Measurements from ENCODE around the gene BYSL. TPM values are rescaled to one million over a fixed set of nuclear protein-coding genes. Genes with fewer than 3 reads are reported as not detected.

Gene BYSL
- total and polyA plus RNA-seq, 9 donors, result 12.2 to 45.7 (median 39.0) TPM

- WGBS (ENCODE audit: insufficient coverage), result 79% methylated on average over 2 of the region's 4 CpGs
- H3K27me3 ChIP-seq (ENCODE audit: control insufficient read depth, insufficient read depth, low read length), result no peaks in the 10 kb centered on the region
- no peaks in the 10 kb centered on the region for H3K4me1 ChIP-seq (ENCODE audit: control insufficient read depth, insufficient read depth, low read length)
- no peak overlapping the region for H3K27ac ChIP-seq (ENCODE audit: low read length)
- no peak for DNase-seq
- no peak overlapping the region for H3K4me3 ChIP-seq (ENCODE audit: low read length)
- no peaks in the 10 kb centered on the region for H3K9me3 ChIP-seq (replicated peaks; ENCODE audit: control insufficient read depth, low read depth, low read length)
- no peaks in the 10 kb centered on the region for H3K36me3 ChIP-seq (ENCODE audit: control insufficient read depth, insufficient read depth, low read length)
These were observed 35.8 kb downstream of the BYSL start for GRCh38 chr6:41957117-41957516.

DNA sequence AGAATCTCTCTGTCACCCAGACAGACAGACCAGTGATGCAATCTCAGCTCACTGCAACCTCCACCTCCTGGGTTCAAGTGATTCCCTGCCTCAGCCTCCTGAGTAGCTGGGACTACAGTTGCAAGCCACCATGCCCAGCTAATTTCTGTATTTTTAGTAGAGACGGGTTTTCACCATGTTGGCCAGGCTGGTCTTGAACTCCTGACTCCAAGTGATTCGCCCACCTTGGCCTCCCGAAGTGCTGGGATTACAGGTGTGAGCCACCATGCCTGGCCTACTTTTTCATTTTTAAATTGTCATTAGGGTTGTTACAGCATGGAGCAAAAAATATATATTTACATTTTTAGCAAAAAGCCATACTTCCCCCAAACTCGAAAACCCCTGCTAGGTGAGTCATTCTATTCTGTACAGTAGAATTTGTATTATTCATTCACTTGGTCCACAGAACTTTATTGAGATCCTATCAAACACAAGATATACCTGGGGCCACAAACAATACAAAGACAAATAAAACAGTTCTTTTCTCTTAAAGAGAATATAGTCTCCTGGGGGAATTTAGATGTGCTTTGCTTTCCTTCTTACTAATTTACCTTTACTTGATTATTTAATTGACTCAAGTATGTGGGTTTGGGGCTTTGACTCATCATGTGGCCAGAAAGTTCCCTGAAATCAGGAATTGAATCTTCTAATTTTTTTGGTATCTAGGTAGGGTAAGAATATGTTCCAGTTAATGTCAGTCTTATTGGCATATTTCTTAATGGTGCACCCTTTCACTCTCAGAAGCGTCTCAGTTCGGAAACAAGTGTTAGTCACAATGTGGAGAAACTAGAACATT lies 36.9 kb downstream of the BYSL start:
- Histone ChIP-seq H3K27ac (ENCODE audit: low read length) (no peak overlapping the region), H3K4me1 (ENCODE audit: control insufficient read depth, insufficient read depth, low read length) (no peaks in the 10 kb centered on the region), H3K27me3 (ENCODE audit: control insufficient read depth, insufficient read depth, low read length) (no peaks in the 10 kb centered on the region), H3K4me3 (ENCODE audit: low read length) (no peak overlapping the region), H3K9me3 (replicated peaks; ENCODE audit: control insufficient read depth, low read depth, low read length) (no peaks in the 10 kb centered on the region), H3K36me3 (ENCODE audit: control insufficient read depth, insufficient read depth, low read length) (no peaks in the 10 kb centered on the region)
- DNase-seq, result no peak
- 83% methylated on average over 1 of the region's 6 CpGs for WGBS (ENCODE audit: insufficient coverage)

- no peaks in the 10 kb centered on the region for H3K36me3 ChIP-seq (ENCODE audit: control insufficient read depth, insufficient read depth, low read length)
- no peaks in the 10 kb centered on the region for H3K4me1 ChIP-seq (ENCODE audit: control insufficient read depth, insufficient read depth, low read length)
- H3K4me3 ChIP-seq (ENCODE audit: low read length), result no peak overlapping the region
- H3K9me3 ChIP-seq (replicated peaks; ENCODE audit: control insufficient read depth, low read depth, low read length), result no peaks in the 10 kb centered on the region
- H3K27ac ChIP-seq (ENCODE audit: low read length), result no peak overlapping the region
- no CpG with 5 or more reads among the region's 4 CpGs for WGBS (ENCODE audit: insufficient coverage)
- no peak for DNase-seq
- no peaks in the 10 kb centered on the region for H3K27me3 ChIP-seq (ENCODE audit: control insufficient read depth, insufficient read depth, low read length)
These were observed 38.7 kb downstream of the BYSL start for GRCh38 chr6:41960028-41960427.

DNA sequence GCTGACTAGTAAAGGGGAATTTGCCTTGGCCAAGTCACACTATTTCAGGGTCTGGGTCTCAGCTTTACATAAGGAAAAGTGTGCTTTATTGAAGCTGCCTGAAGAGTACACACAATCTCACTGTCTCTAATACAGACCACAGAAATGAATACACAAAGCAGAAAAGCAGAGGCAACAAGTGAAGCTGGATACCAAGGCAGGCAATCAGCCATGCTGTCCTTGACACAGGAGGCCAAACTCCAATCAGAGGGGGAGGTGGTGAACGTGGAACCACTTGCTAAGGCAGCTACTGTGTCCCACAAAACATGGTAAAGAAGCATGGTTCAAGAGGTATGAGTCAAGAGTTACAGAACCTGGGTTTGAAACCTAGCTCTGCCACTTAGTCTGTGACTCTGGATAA lies 42.1 kb downstream of the BYSL start:
- no peak for DNase-seq
- no peaks in the 10 kb centered on the region for H3K9me3 ChIP-seq (replicated peaks; ENCODE audit: control insufficient read depth, low read depth, low read length)
- H3K4me3 ChIP-seq (ENCODE audit: low read length), result no peak overlapping the region
- H3K27me3 ChIP-seq (ENCODE audit: control insufficient read depth, insufficient read depth, low read length), result no peaks in the 10 kb centered on the region
- no peak overlapping the region for H3K27ac ChIP-seq (ENCODE audit: low read length)
- H3K4me1 ChIP-seq (ENCODE audit: control insufficient read depth, insufficient read depth, low read length), result no peaks in the 10 kb centered on the region
- WGBS (ENCODE audit: insufficient coverage), result no CpG with 5 or more reads among the region's 1 CpG
- no peaks in the 10 kb centered on the region for H3K36me3 ChIP-seq (ENCODE audit: control insufficient read depth, insufficient read depth, low read length)

DNA sequence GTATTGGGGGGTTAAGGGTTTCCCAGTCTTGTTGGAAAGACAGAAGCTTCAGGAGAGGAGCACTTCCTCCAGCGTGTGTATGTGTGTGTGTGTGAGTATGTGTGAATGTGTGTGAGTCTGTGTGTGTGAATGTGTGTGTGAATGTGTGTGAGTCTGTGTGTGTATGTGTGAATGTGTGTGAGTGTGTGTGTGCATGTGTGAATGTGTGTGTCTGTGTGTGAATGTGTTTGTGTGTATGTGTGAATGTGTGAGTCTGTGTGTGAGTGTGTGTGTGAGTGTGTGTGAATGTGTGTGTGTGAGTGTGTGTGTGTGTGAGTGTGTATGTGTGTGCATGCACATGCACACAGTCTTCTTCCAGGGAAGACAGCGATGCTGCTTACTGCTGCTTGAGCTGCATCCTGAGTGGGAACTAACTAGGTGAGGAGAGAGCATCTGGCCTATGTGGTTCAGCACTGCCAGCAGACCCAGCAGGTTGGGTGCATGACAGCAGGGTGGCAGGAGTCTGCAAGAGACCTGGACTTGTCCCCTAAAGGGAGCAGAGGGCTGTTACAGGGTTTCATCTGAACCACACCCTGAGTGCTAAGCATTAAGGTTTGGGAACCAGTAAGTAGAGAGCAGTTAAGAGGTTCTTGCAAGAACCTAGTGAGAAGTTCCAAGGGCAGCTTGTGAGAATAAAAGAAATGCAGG lies 43.0 kb downstream of the BYSL start:
- no peaks in the 10 kb centered on the region for H3K27me3 ChIP-seq (ENCODE audit: control insufficient read depth, insufficient read depth, low read length)
- H3K4me3 ChIP-seq (ENCODE audit: low read length), result no peak overlapping the region
- H3K9me3 ChIP-seq (replicated peaks; ENCODE audit: control insufficient read depth, low read depth, low read length), result no peaks in the 10 kb centered on the region
- no peaks in the 10 kb centered on the region for H3K36me3 ChIP-seq (ENCODE audit: control insufficient read depth, insufficient read depth, low read length)
- WGBS (ENCODE audit: insufficient coverage), result 64% methylated on average over 2 of the region's 2 CpGs
- no peaks in the 10 kb centered on the region for H3K4me1 ChIP-seq (ENCODE audit: control insufficient read depth, insufficient read depth, low read length)
- no peak overlapping the region for H3K27ac ChIP-seq (ENCODE audit: low read length)
- DNase-seq, result no peak

DNA sequence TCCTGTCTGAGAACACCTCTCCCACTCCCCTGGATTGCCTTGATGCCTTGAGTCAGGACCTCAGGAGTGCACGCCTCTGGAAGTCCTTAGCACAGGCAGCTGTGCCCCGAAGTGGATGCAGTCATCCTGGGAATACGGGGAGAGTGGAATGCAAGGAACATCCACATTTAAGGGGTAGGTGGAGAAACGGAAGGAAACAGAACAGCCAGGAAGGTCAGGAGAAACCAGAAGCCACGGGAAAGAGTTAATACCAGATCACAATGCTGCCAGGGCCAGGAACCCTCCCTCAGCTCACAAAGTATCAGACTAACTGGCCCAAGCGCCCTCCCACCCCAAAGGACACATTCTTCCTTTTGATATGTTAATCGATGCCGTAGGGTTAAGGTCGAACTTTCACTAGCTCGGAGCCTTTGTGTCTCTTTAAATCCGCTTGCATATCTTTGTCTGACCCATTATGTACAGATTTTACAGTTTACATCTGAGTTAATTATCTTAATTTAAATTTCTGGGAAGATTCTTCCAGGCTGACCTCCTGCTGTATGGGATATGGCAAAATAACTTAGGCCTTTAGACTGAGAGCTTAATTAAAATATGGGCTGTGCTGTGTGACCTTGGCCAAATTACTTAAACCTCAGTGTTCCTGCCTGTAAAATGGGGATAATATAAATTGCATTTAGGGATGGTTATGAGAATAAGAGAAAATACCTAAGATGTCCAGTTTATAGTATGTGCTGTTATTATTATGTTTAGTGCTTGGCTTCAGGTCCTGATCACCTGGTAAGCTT lies 44.3 kb downstream of the BYSL start:
- 30% methylated on average over 8 of the region's 11 CpGs for WGBS (ENCODE audit: insufficient coverage)

GRCh38 chr6:41966214-41966920 lies 45.1 kb downstream of the BYSL start:
- no peak overlapping the region for H3K4me3 ChIP-seq (ENCODE audit: low read length)
- no peak for DNase-seq
- no peaks in the 10 kb centered on the region for H3K9me3 ChIP-seq (replicated peaks; ENCODE audit: control insufficient read depth, low read depth, low read length)
- 96% methylated on average over 3 of the region's 5 CpGs for WGBS (ENCODE audit: insufficient coverage)
- H3K27ac ChIP-seq (ENCODE audit: low read length), result no peak overlapping the region
- H3K4me1 ChIP-seq (ENCODE audit: control insufficient read depth, insufficient read depth, low read length), result no peaks in the 10 kb centered on the region
- no peaks in the 10 kb centered on the region for H3K36me3 ChIP-seq (ENCODE audit: control insufficient read depth, insufficient read depth, low read length)
- H3K27me3 ChIP-seq (ENCODE audit: control insufficient read depth, insufficient read depth, low read length), result no peaks in the 10 kb centered on the region

More for the DNA sequence above, 44.3 kb downstream of the BYSL start:
- Histone ChIP-seq H3K27ac (ENCODE audit: low read length) (no peak overlapping the region), H3K4me3 (ENCODE audit: low read length) (no peak overlapping the region), H3K4me1 (ENCODE audit: control insufficient read depth, insufficient read depth, low read length) (no peaks in the 10 kb centered on the region), H3K36me3 (ENCODE audit: control insufficient read depth, insufficient read depth, low read length) (no peaks in the 10 kb centered on the region), H3K27me3 (ENCODE audit: control insufficient read depth, insufficient read depth, low read length) (no peaks in the 10 kb centered on the region), H3K9me3 (replicated peaks; ENCODE audit: control insufficient read depth, low read depth, low read length) (no peaks in the 10 kb centered on the region)
- no peak for DNase-seq

GRCh38 chr6:41966961-41967311 lies 45.6 kb downstream of the BYSL start:
- no peak for DNase-seq
- H3K27me3 ChIP-seq (ENCODE audit: control insufficient read depth, insufficient read depth, low read length), result no peaks in the 10 kb centered on the region
- WGBS (ENCODE audit: insufficient coverage), result no CpG with 5 or more reads among the region's 4 CpGs
- no peaks in the 10 kb centered on the region for H3K4me1 ChIP-seq (ENCODE audit: control insufficient read depth, insufficient read depth, low read length)
- no peak overlapping the region for H3K4me3 ChIP-seq (ENCODE audit: low read length)
- no peaks in the 10 kb centered on the region for H3K9me3 ChIP-seq (replicated peaks; ENCODE audit: control insufficient read depth, low read depth, low read length)
- no peaks in the 10 kb centered on the region for H3K36me3 ChIP-seq (ENCODE audit: control insufficient read depth, insufficient read depth, low read length)
- H3K27ac ChIP-seq (ENCODE audit: low read length), result no peak overlapping the region

GRCh38 chr6:41967312-41968287 lies 46.3 kb downstream of the BYSL start:
- H3K4me1 ChIP-seq (ENCODE audit: control insufficient read depth, insufficient read depth, low read length), result no peaks in the 10 kb centered on the region
- H3K36me3 ChIP-seq (ENCODE audit: control insufficient read depth, insufficient read depth, low read length), result no peaks in the 10 kb centered on the region
- no peaks in the 10 kb centered on the region for H3K9me3 ChIP-seq (replicated peaks; ENCODE audit: control insufficient read depth, low read depth, low read length)
- 75% methylated on average over 6 of the region's 7 CpGs for WGBS (ENCODE audit: insufficient coverage)
- H3K4me3 ChIP-seq (ENCODE audit: low read length), result no peak overlapping the region
- no peak overlapping the region for H3K27ac ChIP-seq (ENCODE audit: low read length)
- DNase-seq, result no peak
- no peaks in the 10 kb centered on the region for H3K27me3 ChIP-seq (ENCODE audit: control insufficient read depth, insufficient read depth, low read length)
